Naive B cell (primary cell): ENCODE data around the gene ADARB1. TPM values are rescaled to one million over a fixed set of nuclear protein-coding genes. Genes with fewer than 3 reads are reported as not detected.

ENCODE experiments used
- ATAC-seq, 2 donors: fragments of 150-1000 bp; cut with Tn5 transposase; 2 replicates each; pipeline ENCODE4 v1.10.0; 2021; ENCODE audit warnings: low read depth in 2 of 2, mild to moderate bottlenecking in 2 of 2, moderate library complexity in 2 of 2
- DNase-seq: peaks from one replicate; pipeline ENCODE4 v3.0.0; 2022
- H3K27ac Mint-ChIP-seq, 6 donors: one replicate each; pipeline ENCODE4 v1.8.0; 2020 to 2022; ENCODE audit warnings: mild to moderate bottlenecking in 6 of 6, mixed read lengths in 6 of 6, moderate library complexity in 5 of 6, inconsistent platforms in 2 of 6
- H3K27me3 Mint-ChIP-seq, 3 donors: one replicate each; pipeline ENCODE4 v1.8.0; 2021 to 2022; ENCODE audit warnings: mixed read lengths in 3 of 3, mild to moderate bottlenecking in 1 of 3
- H3K36me3 Mint-ChIP-seq, 2 donors: one replicate each; pipeline ENCODE4 v1.8.0; 2020 to 2022; ENCODE audit warnings: mixed read lengths in 2 of 2, inconsistent platforms in 1 of 2, mild to moderate bottlenecking in 1 of 2
- H3K4me1 Mint-ChIP-seq, 3 donors: one replicate each; pipeline ENCODE4 v1.8.0; 2020 to 2022; ENCODE audit warnings: mixed read lengths in 3 of 3, inconsistent platforms in 1 of 3, mild to moderate bottlenecking in 1 of 3, moderate library complexity in 1 of 3
- H3K4me3 Mint-ChIP-seq, 8 donors: one replicate each; pipeline ENCODE4 v1.8.0; 2020 to 2022; ENCODE audit warnings: mild to moderate bottlenecking in 8 of 8, mixed read lengths in 8 of 8, moderate library complexity in 8 of 8, inconsistent platforms in 2 of 8
- H3K9me3 Mint-ChIP-seq, 7 donors: one replicate each; pipeline ENCODE4 v1.8.0; 2020 to 2022; ENCODE audit warnings: mixed read lengths in 7 of 7, mild to moderate bottlenecking in 5 of 7, inconsistent platforms in 2 of 7, moderate library complexity in 1 of 7
- polyA plus RNA-seq, 6 donors: library from polyadenylated mRNA; unstranded; fragments of 300-500 nt; fragmentation: Illumina TruSeq; gene quantifications; one replicate each; pipeline ENCODE4 v1.2.3, GENCODE V29; 2021; ENCODE audit warnings: low read depth in 6 of 6

The ADARB1 gene
- polyA plus RNA-seq, 6 donors from 2014 or later = 19.9 to 63.5 (median 28.7) TPM

DNA sequence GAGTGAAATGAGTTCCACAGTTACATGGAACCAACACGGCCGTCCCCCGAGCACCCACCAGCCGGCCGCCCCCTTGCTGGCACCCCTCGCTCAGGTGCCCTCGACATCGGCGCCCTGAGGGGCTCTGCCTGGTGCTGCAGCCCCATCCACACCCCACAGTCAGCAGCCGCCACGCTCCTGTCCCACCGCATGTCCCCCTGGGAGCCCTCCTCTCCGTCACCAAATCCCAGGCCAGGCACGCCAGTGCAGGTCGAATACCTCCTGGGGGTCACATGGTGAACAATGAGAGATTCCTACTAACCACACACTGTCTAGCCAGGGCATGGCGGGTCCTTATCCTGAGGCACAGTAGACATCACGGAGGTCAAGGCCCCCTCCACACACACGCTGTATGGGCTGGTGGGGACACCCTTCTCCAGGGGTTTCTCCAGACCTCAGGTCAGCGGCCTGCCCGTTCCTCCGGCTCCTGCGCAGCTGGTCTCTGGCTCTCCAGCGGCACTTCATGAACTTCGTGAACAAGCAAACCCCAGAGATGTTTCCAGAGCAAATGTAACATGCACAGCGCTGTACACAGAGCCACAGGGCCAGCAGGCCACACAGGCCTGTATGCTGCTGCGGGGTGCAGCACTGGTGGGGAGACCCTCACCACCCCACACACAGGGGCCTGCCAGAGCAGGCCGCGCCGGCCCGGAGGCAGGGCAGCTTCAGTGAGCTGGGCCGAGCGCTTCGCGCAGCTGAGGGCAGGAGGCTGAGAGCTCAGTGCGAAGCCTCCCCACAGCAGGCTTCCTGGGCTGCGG lies 191.5 kb downstream of the ADARB1 start:
- Mint-ChIP-seq H3K27me3 (no peaks in the 10 kb centered on the region), H3K36me3 (peaks cover 4 to 11% of the 10 kb centered on the region in 2 donors)
- no peak for ATAC-seq

DNA sequence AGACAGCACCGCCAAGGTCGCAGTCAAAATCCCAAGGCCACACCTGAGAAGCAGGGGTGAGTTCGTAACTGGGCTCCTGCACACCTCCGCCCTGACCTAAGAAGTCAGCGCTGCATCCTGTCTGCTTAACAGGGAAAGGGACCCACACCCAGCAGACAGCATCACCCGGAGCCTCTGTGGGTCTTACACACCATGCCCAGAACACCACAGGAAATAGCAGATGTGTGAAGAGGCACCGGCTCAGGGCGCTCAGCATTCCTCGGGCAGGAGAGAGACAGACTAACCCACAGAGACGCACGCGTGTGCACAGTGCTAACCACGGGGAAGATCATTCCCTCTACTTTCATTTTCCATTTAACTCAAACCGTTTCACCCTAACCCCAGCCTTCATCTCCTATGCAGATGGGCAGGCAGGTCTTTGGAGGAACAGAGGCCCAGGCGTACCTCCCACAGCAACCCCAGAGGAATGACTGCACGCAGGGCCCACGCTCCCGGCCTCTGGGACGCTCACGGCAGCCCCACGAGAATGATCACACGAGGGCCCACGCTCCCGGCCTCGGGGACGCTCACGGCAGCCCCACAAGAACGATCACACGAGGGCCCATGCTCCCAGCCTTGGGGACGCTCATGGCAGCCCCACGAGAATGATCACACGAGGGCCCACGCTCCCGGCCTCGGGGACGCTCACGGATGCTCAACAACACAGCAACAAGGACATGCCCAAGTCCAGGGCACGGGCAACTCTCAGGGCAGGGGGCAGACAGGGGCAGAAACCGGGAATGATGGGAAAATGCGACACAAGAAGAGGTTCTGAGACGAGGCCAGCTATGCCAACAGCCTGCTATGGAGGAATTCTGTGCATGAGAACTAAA lies 192.4 kb downstream of the ADARB1 start:
- Mint-ChIP-seq H3K27me3 (no peaks in the 10 kb centered on the region), H3K27ac (peak overlapping the region in 3 of 6 donors; percentile 54 to 62 (median 61)), H3K4me3 (no peak overlapping the region), H3K9me3 (peaks cover 0 to 5% (median 0%) of the 10 kb centered on the region in 7 donors), H3K36me3 (peaks cover 4 to 11% of the 10 kb centered on the region in 2 donors), H3K4me1 (no peaks in the 10 kb centered on the region)
- ATAC-seq (no peak), DNase-seq (no peak)

More for the DNA sequence above, 191.5 kb downstream of the ADARB1 start:
- Mint-ChIP-seq H3K9me3 (peaks cover 0 to 2% (median 0%) of the 10 kb centered on the region in 7 donors), H3K4me3 (peak overlapping the region in 1 of 8 donors; percentile 22), H3K27ac (no peak overlapping the region), H3K4me1 (no peaks in the 10 kb centered on the region)
- DNase-seq = no peak

DNA sequence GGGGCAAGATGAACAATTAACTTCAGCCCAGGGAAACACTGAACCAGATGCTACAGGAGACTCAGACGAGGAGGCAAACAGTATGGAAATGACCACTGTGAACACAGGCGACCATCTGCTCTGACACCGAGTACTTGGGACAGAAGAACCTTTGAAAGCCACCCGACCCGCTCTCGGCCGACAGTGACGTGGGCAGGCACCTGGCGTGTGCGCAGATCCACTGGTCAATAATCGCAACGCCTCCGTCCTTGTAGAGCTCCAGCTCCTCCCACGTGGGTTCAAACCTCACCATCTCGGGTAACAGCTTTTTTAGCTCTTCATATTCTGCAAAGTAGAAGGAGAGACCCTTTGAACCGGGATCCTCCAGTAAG lies 193.0 kb downstream of the ADARB1 start:
- DNase-seq (no peak), ATAC-seq (no peak)
- Mint-ChIP-seq H3K4me1 (no peaks in the 10 kb centered on the region), H3K9me3 (peaks cover 0 to 5% (median 0%) of the 10 kb centered on the region in 7 donors), H3K4me3 (no peak overlapping the region), H3K36me3 (peaks cover 4 to 11% of the 10 kb centered on the region in 2 donors), H3K27ac (no peak overlapping the region), H3K27me3 (no peaks in the 10 kb centered on the region)

DNA sequence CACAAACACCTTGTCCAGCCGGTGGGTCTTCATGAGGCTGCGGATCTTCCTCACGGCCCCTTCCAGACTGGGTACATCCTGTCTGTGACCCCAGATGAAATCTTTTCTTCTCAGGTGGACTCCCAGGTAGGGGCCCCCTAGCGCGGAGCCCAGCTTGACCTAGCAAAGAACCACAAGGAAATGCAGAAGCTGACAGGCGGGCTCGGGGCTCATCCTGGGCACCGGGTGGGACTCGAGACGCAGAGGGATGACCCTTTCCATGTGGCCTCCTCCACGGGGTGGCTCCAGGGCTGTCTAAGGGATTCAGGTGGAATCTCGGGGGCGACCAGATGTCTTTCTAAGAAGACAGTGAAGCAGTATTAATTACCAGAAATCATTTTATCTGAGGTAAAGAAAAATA lies 195.5 kb downstream of the ADARB1 start:
- DNase-seq (no peak), ATAC-seq (no peak)
- Mint-ChIP-seq H3K27ac (peak overlapping the region in 1 of 6 donors; percentile 8), H3K9me3 (peaks cover 0 to 5% (median 0%) of the 10 kb centered on the region in 7 donors), H3K27me3 (no peaks in the 10 kb centered on the region), H3K4me1 (no peaks in the 10 kb centered on the region), H3K4me3 (no peak overlapping the region), H3K36me3 (peaks cover 4 to 11% of the 10 kb centered on the region in 2 donors)

DNA sequence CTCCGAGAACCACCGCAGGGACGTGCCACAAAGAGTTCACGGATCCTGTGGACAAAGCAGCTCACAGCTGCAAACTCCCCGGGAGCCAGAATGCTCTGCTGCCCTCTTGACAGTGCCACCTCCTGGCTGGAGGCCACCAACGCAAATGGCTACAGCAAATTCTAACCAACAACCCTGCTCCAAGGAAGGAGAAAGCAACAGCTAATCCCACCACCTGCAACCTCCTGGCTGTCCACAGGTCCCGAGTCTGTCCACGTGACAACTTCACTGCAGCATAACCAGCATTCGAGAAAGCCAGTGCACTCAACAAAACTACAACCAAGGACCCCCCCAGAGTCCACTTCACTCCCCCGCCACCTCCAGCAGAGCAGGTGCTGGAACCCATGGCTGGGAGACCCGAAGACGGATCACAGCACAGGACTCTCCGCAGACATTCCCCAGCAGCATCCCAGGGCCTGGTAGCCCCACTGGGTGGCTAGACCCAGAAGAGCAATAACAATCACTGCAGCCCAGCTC lies 196.0 kb downstream of the ADARB1 start:
- H3K27me3 Mint-ChIP-seq = no peaks in the 10 kb centered on the region
- H3K9me3 Mint-ChIP-seq = peaks cover 0 to 5% (median 0%) of the 10 kb centered on the region in 7 donors
- H3K4me3 Mint-ChIP-seq = no peak overlapping the region
- no peak for ATAC-seq
- no peak overlapping the region for H3K27ac Mint-ChIP-seq
- H3K36me3 Mint-ChIP-seq = peaks cover 4 to 11% of the 10 kb centered on the region in 2 donors
- no peaks in the 10 kb centered on the region for H3K4me1 Mint-ChIP-seq
- no peak for DNase-seq

Other genes with a start within 250 kb of the ADARB1 start
- 10 to 100 TPM; 28.1 to 43.5 (median 36.1) TPM for gene PTTG1IP, start 200.9 kb upstream of the ADARB1 start, polyA plus RNA-seq
- gene ITGB2, start 153.7 kb upstream of the ADARB1 start, polyA plus RNA-seq = 100 to 1,000 TPM; 220 to 346 (median 303) TPM
- gene SLX9, start 134.6 kb upstream of the ADARB1 start, polyA plus RNA-seq = 10 to 100 TPM in 5 of 6 donors, 1 to 10 TPM in 1; 7.8 to 14.2 (median 12.3) TPM
- gene POFUT2, start 213.3 kb downstream of the ADARB1 start, polyA plus RNA-seq = 10 to 100 TPM in 1 of 6 donors, 1 to 10 TPM in 5; 2.8 to 10.2 (median 5.2) TPM